ENCODE measurements around the gene SNED1. TPM values are rescaled to one million over a fixed set of nuclear protein-coding genes. Genes with fewer than 3 reads are reported as not detected.
"Not testable (repeated sequence)": the region's sequence is repeated elsewhere in the genome, so short reads cannot be mapped to it uniquely, and the experiment has no call there.

Gene SNED1
- total RNA-seq, 2 donors from 2014 or later: 0.34 to 7.1 TPM

DNA sequence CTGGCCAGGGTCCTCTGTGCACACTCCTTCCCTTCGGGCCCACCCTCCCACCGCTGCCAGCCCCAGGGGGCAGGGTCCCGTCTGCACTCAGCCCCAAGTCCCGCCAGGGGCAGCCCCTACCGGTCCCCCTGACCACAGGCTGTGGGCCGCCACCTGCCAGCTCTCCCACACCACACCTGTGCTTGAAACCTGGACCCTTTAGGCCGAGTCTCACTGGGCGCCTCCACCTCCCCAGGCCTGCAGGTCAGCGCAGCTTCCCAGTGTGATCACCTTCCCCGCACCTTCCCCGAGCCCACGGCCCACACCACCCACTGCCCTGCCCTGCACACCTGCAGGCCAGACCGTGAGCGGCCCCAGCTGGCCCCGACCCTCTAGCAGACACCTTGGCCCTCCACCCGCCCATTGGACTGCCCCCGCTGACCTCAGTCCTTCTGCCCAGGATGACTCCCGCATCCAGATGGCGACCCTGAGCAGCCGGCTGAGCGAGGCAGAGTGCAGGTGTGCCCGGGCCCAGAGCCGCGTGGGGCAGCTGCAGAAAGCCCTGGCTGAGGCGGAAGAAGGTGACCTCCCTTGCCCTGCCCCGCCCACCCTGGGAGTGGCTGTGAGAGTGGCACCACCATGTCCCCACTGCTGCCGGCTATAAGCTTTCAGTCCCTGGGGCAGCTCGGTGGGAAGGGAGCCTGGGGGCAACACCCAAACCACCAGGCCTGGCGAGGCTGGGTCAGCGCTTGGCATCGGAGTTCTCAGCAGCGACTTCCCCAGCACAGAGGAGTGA, 31.3 kb upstream of the SNED1 start:
- ATAC-seq: no peak
- Mint-ChIP-seq H3K27ac (no peak overlapping the region), H3K36me3 (no peaks in the 10 kb centered on the region), H3K9me3 (no peaks in the 10 kb centered on the region)
- DNase-seq (ENCODE audit: low spot score in 2 of 2): peak in 1 of 2 donors; percentile 30

DNA sequence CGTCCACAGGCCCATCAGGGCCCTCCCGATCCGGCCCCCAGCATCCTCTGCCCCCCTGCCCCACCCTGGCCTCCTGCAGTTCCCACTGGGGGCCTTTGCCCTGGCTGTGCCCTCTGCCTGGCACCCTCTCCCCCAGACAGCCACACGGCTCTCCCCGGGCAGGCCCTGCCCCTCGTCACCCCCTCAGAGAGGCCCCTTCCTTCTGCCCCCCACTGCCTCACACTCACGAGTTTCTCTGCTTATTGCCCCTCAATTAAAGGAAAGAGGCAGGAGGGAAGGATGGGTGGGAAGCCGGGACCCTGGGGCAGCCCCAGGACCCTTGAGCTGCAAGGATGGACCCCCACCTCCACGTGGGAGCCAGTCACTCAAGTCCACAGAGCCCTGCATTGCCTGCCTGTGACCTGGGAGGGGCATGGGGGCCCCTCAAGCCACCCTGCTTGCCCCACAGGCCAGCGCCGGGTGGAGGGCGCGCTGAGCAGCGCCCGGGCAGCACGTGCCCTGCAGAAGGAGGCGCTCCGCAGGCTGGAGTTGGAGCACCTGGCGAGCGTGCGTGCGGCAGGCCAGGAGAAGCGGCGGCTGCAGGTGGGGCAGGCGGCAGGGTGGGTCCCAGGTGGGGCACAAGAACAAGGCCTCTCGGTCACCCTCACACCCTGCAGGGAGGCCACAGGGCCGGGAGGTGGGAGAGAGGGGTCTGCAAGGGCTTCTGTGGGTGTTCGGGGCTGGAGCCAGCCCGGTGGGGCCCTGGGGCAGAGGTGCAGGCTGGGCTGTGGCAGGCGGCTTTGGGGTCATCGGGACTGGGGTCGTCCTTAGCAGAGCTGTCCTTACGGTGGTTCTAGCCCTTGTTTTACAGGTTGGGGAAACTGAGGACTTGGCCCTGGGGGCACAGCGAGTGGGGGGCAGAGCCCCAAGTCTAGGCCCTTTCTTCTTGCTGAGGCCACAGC, 30.5 kb upstream of the SNED1 start:
- ATAC-seq (no peak), DNase-seq (ENCODE audit: low spot score in 2 of 2) (peak in 1 of 2 donors; percentile 28)
- Mint-ChIP-seq H3K9me3 (no peaks in the 10 kb centered on the region), H3K27ac (no peak overlapping the region), H3K36me3 (no peaks in the 10 kb centered on the region)

DNA sequence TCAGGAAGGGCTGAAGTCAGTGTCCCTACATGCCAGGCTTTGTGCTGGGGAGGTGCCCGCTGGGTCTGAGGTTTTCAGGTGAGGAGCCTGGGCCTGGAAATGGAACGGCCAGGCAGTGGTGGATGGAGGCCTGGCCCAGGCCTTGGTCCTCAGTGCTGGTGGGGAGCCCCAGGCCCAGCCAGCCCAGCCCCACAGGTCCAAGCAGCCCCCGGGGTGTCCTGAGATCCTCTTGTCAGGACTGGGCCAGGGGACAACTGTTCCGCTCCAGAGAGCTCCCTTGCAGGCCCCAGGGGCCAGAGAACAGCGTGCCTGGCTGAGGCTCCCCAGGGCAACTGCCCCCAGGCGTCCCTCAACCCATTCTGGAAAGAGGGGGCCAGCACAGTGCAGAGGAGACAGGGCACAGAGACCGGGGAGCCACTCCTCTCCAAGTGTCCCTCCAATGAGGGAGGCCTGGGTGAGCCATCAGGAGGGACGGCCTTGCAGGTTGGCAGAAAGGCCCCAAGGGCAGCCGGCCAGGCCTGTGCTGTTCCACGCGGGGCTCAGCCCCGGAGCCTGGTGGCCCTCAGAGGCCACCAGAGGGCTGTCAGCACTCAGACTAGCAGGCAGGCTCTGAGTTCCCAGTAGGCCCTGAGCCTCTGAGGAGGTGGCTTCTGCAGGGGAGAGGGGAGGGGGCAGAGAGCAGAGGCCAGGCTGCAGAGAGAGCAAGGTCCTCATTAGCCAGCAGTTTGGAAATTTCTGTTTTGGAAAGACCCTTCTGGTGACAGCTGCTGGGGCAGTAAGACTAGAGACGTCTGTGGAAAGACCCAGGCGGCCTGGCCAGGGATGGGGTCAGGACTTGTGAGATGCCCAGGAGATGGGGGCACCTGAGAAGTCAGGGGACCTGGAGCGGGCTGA, 29.4 kb upstream of the SNED1 start:
- ATAC-seq (no peak), DNase-seq (ENCODE audit: low spot score in 2 of 2) (no peak)
- H3K27ac Mint-ChIP-seq: no peak overlapping the region
- H3K9me3 Mint-ChIP-seq: no peaks in the 10 kb centered on the region
- H3K36me3 Mint-ChIP-seq: no peaks in the 10 kb centered on the region

DNA sequence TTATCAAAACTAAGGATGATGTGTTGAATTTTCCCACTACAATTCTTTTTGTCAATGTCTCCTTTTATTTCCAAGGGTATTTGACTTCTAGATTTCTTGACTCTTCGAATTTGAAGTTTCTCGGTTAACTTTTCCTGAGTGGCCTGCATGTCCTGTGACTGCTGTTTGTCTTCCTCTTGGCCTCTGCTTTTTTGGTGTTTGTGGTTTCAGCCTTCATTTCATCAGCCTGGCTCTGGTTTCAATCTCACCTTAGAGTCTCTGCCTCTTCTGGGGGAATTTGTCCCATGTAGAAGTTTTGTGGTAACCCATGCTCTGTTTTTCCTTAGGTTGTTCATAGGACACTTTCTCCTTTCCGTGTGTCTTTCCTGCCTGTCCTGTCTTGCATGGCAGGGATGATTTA, 28.3 kb upstream of the SNED1 start:
- no peak for ATAC-seq

DNA sequence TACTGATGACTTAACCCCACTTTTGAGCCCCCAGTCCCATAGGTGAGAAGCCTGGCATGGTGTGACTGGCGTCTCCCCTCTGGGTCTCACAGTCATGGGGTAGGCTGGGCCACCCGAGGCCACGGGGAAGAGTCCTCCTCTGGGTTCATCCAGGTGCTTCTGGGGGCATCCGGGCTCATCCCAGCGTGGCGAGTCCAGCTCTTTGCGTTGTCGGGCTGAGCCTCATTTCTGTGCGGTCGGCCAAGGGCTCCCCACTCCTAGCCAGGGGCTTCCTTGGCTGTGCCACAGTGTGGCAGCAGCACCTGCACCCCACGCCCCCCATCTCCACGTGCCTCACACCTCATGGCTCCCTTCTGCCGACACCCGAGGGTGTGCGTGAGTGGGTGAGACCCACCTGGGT, 27.6 kb upstream of the SNED1 start:
- no peaks in the 10 kb centered on the region for H3K36me3 Mint-ChIP-seq
- DNase-seq (ENCODE audit: low spot score in 2 of 2) (no peak), ATAC-seq (no peak)
- H3K27ac Mint-ChIP-seq: no peak overlapping the region
- no peaks in the 10 kb centered on the region for H3K9me3 Mint-ChIP-seq

More for the DNA sequence above, 28.3 kb upstream of the SNED1 start:
- no peak for DNase-seq (ENCODE audit: low spot score in 2 of 2)
- no peaks in the 10 kb centered on the region for H3K9me3 Mint-ChIP-seq
- H3K27ac Mint-ChIP-seq: peak overlapping the region in 1 of 2 donors; percentile 84
- no peaks in the 10 kb centered on the region for H3K36me3 Mint-ChIP-seq

DNA sequence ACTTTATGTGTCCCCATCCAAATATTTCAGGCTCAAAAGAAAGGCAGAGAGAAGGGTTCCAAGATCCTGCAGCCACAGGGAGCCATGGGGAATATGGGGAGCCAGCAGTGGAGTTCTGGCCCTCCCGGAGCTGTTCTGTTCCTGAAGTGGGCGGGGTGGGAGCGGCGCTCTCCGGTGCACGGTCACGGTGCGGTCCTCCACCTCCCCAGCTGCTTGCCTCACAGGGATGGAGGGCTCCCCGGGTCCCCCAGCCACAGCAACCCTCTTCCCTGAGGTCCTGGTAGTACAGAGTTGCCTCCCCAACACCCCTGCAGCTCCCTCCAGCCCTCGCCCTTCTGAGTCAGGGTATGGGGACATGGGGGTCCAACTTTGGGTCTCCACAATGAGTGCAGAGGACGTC, 26.2 kb upstream of the SNED1 start:
- ATAC-seq: no peak
- no peaks in the 10 kb centered on the region for H3K36me3 Mint-ChIP-seq
- no peak for DNase-seq (ENCODE audit: low spot score in 2 of 2)
- H3K9me3 Mint-ChIP-seq: no peaks in the 10 kb centered on the region
- H3K27ac Mint-ChIP-seq: no peak overlapping the region

DNA sequence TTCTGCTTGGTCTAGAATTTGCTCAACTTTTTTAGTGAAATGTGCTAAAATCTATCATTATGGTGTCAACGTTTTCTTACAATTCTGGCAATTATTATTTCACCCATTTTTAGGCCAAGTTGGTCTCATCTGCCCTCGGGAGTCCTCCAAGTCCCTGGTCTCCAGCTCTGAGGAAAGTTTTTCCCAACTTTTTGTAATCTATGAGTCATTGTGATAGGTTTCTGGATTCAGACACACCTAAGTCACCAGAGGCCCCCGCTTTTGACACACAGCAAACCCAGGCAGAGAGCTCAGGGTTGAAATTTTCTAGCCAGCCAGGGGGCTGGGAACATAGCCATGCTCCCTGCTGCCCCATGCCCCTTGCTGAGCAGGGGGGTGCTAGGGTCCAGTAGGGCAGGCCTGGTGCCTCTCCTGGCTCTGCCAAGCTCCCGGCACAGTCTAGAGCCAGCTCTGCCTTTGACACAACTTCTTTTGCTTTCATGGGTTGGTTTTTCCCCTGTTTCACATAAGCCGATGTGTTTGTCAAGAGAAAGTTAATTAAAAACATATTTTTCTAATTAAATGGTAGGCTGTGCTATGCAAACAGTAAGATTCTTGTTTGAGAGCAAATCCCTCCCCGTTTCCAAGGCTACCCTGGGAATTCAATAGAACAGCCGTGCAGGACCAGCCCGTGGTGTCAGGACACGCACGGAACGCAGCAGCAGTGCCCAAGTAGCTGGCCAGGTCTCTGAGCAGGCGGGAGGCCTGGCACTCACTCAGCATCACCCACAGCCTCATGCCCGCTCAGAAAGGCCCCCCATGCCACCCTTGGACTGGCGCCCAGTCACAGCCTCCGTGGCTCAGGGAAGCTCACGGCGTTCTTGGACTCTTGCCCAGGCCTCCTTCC, 25.5 kb upstream of the SNED1 start:
- Mint-ChIP-seq H3K9me3 (no peaks in the 10 kb centered on the region), H3K36me3 (no peaks in the 10 kb centered on the region), H3K27ac (no peak overlapping the region)
- no peak for DNase-seq (ENCODE audit: low spot score in 2 of 2)
- no peak for ATAC-seq

DNA sequence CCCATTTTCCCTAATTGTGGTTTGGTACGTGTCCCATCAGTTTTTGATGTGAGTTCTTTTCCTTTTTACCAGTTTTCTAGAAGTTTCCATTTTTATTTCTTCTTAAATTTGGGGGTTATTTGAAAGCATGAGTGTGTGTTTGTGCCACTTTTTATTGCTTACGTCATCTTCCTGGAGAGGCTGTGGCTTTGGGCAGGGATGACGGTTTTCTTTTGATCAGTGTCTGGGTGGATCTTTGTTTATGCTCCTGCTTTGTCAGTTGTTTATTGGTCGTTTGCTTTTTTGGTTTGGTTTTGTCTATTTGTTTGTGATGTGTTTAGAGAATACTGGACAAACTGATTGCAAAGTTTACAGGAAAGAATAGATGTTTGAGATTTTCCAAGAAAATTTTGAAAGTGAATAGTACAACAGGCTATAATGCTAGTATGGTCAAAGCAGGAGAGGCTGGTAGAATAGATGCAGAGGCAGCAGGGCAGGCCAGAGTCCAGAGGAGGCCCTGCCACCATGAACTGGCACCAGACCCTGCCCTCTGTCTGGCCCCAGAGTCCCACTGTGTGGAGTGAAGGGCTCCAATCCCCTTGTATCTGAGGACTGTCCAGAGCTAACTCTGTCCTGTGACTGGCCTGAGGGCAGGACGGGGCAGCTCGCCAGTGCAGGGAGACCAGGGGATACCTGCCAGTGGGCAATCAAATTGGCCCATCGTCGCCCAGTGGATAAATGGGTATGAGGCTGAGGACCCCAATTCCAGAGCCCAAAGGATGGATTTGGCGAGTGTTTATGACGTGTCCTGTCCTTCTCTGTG, 23.4 kb upstream of the SNED1 start:
- H3K27ac Mint-ChIP-seq: peak overlapping the region in 1 of 2 donors; percentile 26

DNA sequence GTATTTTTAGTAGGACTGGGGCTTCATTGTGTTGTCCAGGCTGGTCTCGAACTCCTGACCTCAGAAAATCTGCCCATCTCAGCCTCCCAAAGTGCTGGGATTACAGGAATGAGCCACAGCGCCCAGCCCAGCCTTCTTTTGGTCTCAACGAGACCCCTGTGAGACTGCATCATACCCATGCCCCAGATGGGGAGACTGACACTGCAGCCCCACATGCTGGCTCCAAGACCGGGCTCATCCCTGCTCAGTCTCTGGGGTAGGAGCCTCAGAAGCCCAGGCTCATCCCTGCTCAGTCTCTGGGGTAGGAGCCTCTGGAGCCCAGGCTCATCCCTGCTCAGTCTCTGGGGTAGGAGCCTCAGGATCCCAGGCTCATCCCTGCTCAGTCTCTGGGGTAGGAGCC, 22.5 kb upstream of the SNED1 start:
- not testable (repeated sequence) for H3K36me3 Mint-ChIP-seq; ATAC-seq; H3K9me3 Mint-ChIP-seq; H3K27ac Mint-ChIP-seq; DNase-seq (ENCODE audit: low spot score in 2 of 2)

More for the DNA sequence above, 23.4 kb upstream of the SNED1 start:
- no peak for ATAC-seq
- no peaks in the 10 kb centered on the region for H3K36me3 Mint-ChIP-seq
- no peak for DNase-seq (ENCODE audit: low spot score in 2 of 2)
- H3K9me3 Mint-ChIP-seq: no peaks in the 10 kb centered on the region

DNA sequence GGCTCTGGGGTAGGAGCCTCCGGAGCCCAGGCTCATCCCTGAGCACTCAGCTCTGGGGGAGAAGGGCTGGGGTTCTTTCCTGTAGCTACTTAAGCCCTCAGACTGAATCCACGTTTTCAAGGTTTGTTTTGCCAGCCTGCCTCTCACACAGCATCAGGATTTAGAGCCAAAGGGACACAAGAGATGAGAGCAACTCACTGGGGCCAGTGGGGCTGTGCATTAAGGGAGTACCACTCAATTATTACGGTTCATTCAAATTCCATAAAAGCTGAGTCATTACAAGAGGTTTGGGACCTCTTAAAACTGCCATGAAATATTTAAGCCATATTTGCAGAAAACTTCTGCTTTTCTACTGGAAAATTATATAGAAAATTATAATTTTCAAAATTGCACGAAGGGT, 17.1 kb upstream of the SNED1 start:
- H3K27ac Mint-ChIP-seq: no peak overlapping the region
- ATAC-seq (no peak), DNase-seq (ENCODE audit: low spot score in 2 of 2) (no peak)
- no peaks in the 10 kb centered on the region for H3K36me3 Mint-ChIP-seq
- H3K9me3 Mint-ChIP-seq: no peaks in the 10 kb centered on the region

DNA sequence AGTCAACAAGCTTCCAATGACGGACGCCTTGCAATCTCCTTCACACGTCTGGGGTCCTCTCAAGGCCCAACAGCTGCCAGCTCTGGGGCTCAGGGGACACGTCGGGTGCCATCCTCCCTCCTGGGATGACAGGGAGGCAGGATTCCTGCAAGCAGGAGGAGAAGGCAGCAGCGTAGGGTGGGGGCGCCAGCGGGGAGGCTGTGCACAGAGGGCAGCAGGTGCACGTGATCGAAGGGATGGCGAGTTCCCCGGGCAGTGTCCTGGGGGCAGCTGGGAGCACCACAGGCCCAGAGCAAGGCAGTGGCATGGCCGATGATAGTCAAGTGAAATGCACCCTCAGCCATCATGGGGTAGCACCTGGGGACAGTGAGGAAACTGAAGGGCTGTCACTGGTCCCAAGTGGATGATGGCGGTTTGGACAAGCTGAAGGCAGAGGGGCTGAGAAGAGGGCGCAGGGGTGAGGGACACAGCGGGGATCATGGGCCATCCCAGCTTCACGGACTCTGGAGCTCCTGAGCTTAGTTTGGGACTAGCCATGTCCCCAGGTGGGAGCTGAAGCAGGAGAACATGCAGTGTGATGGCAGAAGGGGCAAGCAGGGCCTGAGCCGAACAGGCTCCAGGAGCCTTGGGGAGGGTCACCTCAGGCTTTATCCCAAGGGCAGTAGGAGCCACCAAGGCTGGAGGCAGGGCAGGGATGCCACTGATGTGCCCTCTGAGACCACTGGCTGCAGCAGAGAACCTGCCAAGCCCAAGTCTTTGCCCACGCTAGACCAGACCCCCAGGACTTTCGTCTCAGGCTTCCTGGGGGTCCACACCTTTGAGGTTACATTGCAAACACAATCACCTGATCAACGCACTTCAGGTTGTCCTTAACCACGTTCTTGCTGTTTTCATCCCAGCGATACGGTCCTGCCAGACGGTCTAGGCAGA, 16.3 kb upstream of the SNED1 start:
- DNase-seq (ENCODE audit: low spot score in 2 of 2) (no peak), ATAC-seq (no peak)
- no peak overlapping the region for H3K27ac Mint-ChIP-seq
- H3K36me3 Mint-ChIP-seq: no peaks in the 10 kb centered on the region
- H3K9me3 Mint-ChIP-seq: no peaks in the 10 kb centered on the region

DNA sequence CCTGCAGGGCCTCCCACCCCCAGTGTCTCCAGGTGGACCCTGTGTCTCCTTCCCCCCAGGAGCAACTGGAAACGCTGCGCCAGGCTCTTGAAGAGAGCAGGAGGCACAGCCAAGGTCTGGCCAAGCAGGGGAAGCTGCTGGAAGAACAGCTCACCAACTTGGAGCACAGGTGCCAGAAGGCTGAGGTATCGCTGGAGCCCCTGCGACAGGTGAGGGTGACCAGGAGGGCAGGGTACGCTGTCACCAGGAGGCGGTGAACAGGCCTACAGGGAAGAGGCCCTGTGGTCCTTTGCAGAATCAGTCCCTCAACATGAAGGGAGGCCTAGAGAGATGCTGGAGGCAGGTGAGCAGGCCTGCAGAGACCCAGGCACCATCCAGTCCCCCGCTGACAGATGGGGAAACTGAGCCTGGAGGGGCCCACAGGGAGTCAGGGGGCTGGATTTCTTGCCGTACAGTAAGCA, 15.6 kb upstream of the SNED1 start:
- Mint-ChIP-seq H3K27ac (no peak overlapping the region), H3K9me3 (no peaks in the 10 kb centered on the region), H3K36me3 (no peaks in the 10 kb centered on the region)
- no peak for DNase-seq (ENCODE audit: low spot score in 2 of 2)
- ATAC-seq: no peak

DNA sequence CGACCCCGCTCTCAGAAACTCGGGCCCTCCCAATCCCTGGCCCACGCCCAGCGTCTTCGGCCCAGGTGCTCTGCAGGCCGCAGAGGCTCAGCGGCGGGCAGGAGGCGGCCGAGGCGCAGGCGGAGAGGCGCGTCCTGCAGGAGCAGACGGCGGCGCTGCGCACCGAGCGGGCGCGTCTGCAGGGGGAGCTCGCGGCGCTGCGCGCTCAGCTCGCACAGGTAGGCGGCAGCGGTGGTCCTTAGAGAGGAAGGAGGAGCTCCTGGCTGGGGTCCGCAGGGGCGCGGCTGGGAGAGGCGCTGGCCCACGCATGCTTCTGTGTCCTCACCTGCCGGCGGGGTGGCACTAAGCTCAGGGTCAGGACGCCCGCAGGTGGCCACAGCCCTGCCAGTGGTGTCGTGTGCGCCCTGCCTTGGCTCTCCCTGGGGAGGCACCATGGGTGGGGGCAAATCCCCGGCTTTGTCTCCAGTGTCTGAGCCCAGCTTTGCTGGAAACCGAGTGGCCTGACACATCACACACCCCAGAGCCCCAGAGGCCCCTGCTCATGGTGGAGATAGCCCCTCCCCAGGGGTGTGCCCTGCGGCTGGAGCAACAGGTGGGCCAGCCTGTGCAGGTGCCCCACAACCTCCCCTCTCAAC, 14.9 kb upstream of the SNED1 start:
- Mint-ChIP-seq H3K27ac (no peak overlapping the region), H3K9me3 (no peaks in the 10 kb centered on the region), H3K36me3 (no peaks in the 10 kb centered on the region)
- DNase-seq (ENCODE audit: low spot score in 2 of 2) (peak in 1 of 2 donors; percentile 65), ATAC-seq (peak; percentile 31 to 92)

DNA sequence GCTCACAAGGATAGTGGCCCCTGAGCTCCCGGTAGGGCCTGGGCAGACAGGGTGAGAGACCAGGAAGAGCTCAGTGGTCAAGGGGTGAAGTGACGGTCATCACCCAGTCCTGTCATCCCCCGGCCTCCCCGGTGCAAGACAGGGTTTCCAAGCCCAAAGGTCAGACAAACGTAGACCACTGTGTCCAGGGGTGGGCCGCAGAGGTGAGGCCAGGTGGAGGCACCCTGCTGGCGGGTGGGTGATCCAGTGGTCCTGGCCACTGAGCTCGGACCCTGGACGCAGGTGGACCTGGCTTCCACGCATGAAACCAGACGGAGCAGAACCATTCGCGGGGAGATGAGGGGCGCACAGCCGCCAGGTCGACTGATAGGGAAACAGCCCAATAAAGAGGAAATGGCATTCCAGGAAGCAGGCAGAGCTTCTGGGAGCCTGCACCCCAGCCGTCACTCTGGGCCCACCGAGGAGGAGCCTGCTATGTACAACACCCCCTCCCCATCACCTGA, 14.4 kb upstream of the SNED1 start:
- no peak for DNase-seq (ENCODE audit: low spot score in 2 of 2)
- Mint-ChIP-seq H3K9me3 (no peaks in the 10 kb centered on the region), H3K36me3 (no peaks in the 10 kb centered on the region), H3K27ac (no peak overlapping the region)
- no peak for ATAC-seq

Data from activated naive CD4-positive, alpha-beta T cell treated with anti-CD3 and anti-CD28 coated beads, Interleukin-2, amount 50 U/mL, for 72 hours (primary cell).